SK-N-MC (cell line): Measurements from ENCODE around the gene ARRDC3.
"Not testable (repeated sequence)": the region's sequence is repeated elsewhere in the genome, so short reads cannot be mapped to it uniquely, and the experiment has no call there.

Experiments
- EZH2 ChIP-seq: fragments of 200-600 bp; sonication (generic); IDR thresholded peaks from one replicate; pipeline ENCODE4 v1.6.1; 2017; ENCODE audit warnings: antibody characterized with exemption
- FOXP2 ChIP-seq: optimal IDR thresholded peaks from 2 replicates; pipeline ENCODE3; 2011; ENCODE audit warnings: mild to moderate bottlenecking, moderate library complexity; ENCODE audit not compliant: insufficient read depth; ENCODE audit errors: extremely low read length, control extremely low read depth
- POLR2AphosphoS5 ChIP-seq: IDR thresholded peaks from 2 replicates; pipeline ENCODE4 v1.6.1; 2012; ENCODE audit warnings: mild to moderate bottlenecking, low read depth, low read length, borderline replicate concordance

DNA sequence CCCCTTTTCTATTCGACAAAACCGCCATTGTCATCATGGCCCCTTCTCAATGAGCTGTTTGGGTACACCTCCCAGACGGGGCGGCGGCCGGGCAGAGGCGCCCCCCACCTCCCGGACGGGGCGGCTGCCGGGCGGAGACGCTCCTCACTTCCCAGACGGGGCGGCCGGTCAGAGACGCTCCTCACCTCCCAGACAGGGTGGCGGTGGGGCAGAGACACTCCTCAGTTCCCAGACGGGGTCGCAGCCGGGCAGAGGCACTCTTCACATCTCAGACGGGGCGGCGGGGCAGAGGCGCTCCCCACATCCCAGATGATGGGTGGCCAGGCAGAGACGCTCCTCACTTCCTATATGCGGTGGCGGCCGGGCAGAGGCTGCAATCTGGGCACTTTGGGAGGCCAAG lies 40.2 kb downstream of the ARRDC3 start:
- TF ChIP-seq EZH2, POLR2AphosphoS5, FOXP2: not testable (repeated sequence)
